DND-41 (cell line): ENCODE measurements around the gene SP140.

Experiments
- CTCF ChIP-seq: IDR thresholded peaks from 2 replicates; pipeline ENCODE4 v1.5.1; 2012; ENCODE audit warnings: borderline replicate concordance, low read length, moderate library complexity, mild to moderate bottlenecking; ENCODE audit not compliant: poor library complexity, severe bottlenecking; ENCODE audit errors: extremely low read depth
- EZH2 ChIP-seq: IDR thresholded peaks from 3 replicates; pipeline ENCODE4 v1.6.1; 2012; ENCODE audit warnings: borderline replicate concordance, low read depth, mild to moderate bottlenecking, moderate library complexity, low read length, inconsistent platforms; ENCODE audit not compliant: severe bottlenecking

GRCh38 chr2:230205721-230206120 lies 19.8 kb upstream of the SP140 start:
- TF ChIP-seq EZH2 (no peak), CTCF (no peak)
